WTC11 (cell line): ENCODE measurements around the gene IGFN1. TPM values are rescaled to one million over a fixed set of nuclear protein-coding genes. Genes with fewer than 3 reads are reported as not detected.

Experiments
- ATAC-seq: fragments of 200-7000 bp; cut with Tn5 transposase; 2 replicates; pipeline ENCODE4 v1.10.0; 2021; ENCODE audit warnings: mild to moderate bottlenecking, moderate library complexity
- CTCF ChIA-PET: fragments of 300-600 bp; sonication (Branson Sonifier 250); formaldehyde crosslinking; loops from one replicate; lab custom pipeline; 2021; ENCODE audit warnings: antibody characterized with exemption; lab: Charles Lee
- POLR2A ChIA-PET: fragments of 350-600 bp; sonication (Branson Sonifier 250); formaldehyde crosslinking; loops from one replicate; lab custom pipeline; 2021; ENCODE audit warnings: antibody characterized with exemption; lab: Charles Lee
- DNase-seq: peaks from one replicate; pipeline ENCODE4 v3.0.0; 2021; ENCODE audit warnings: low spot score
- H3K27ac Mint-ChIP-seq: 2 replicates; pipeline ENCODE4 v1.8.0; 2021; ENCODE audit warnings: mixed read lengths
- H3K27me3 Mint-ChIP-seq: 2 replicates; pipeline ENCODE4 v1.8.0; 2021; ENCODE audit warnings: low read depth, mild to moderate bottlenecking, moderate library complexity, mixed read lengths
- H3K36me3 Mint-ChIP-seq: 2 replicates; pipeline ENCODE4 v1.8.0; 2021; ENCODE audit warnings: mixed read lengths
- H3K4me1 Mint-ChIP-seq: 2 replicates; pipeline ENCODE4 v1.8.0; 2022; ENCODE audit warnings: mixed read lengths
- H3K4me3 Mint-ChIP-seq: 2 replicates; pipeline ENCODE4 v1.8.0; 2021; ENCODE audit warnings: mild to moderate bottlenecking, moderate library complexity, mixed read lengths
- H3K9me3 Mint-ChIP-seq: 2 replicates; pipeline ENCODE4 v1.8.0; 2021; ENCODE audit warnings: mixed read lengths
- GRHL2 ChIP-seq: fragments of 250-450 bp; sonication (Bioruptor Pico); IDR thresholded peaks from 2 replicates; pipeline ENCODE4 v1.8.0; 2022; ENCODE audit warnings: mild to moderate bottlenecking, moderate library complexity; ENCODE audit not compliant: insufficient replicate concordance, severe bottlenecking
- NFATC4 ChIP-seq: fragments of 250-450 bp; sonication (Bioruptor Pico); IDR thresholded peaks from 2 replicates; pipeline ENCODE4 v1.9.0; 2021; ENCODE audit warnings: mild to moderate bottlenecking
- PRRX2 ChIP-seq: fragments of 250-450 bp; sonication (Bioruptor Pico); IDR thresholded peaks from 2 replicates; pipeline ENCODE4 v1.8.0; 2021; ENCODE audit warnings: mild to moderate bottlenecking
- RELA ChIP-seq: sonication (generic); formaldehyde crosslinking; IDR thresholded peaks from 2 replicates; pipeline ENCODE4 v1.8.1; 2022; ENCODE audit warnings: missing genetic modification reagents, mild to moderate bottlenecking, borderline replicate concordance
- RORB ChIP-seq: fragments of 250-450 bp; sonication (Bioruptor Pico); IDR thresholded peaks from 2 replicates; pipeline ENCODE4 v1.9.0; 2021; ENCODE audit warnings: mild to moderate bottlenecking
- SMAD4 ChIP-seq: sonication (generic); formaldehyde crosslinking; IDR thresholded peaks from 2 replicates; pipeline ENCODE4 v1.8.0; 2022; ENCODE audit warnings: mild to moderate bottlenecking, missing genetic modification reagents
- SP1 ChIP-seq: sonication (generic); formaldehyde crosslinking; conservative IDR thresholded peaks from 2 replicates; pipeline ENCODE4 v1.8.1; 2022; ENCODE audit warnings: missing genetic modification reagents
- TEAD4 ChIP-seq: sonication (generic); formaldehyde crosslinking; IDR thresholded peaks from 2 replicates; pipeline ENCODE4 v1.8.0; 2022; ENCODE audit warnings: mild to moderate bottlenecking, missing genetic modification reagents
- ZNF263 ChIP-seq: sonication (generic); formaldehyde crosslinking; IDR thresholded peaks from 2 replicates; pipeline ENCODE4 v1.8.1; 2022; ENCODE audit warnings: low read depth, mild to moderate bottlenecking, moderate library complexity, missing genetic modification reagents
- ZNF396 ChIP-seq: fragments of 250-450 bp; sonication (Bioruptor Pico); IDR thresholded peaks from 2 replicates; pipeline ENCODE4 v1.8.0; 2021; ENCODE audit warnings: mild to moderate bottlenecking, moderate library complexity, borderline replicate concordance
- ZNF423 ChIP-seq: fragments of 250-450 bp; sonication (Bioruptor Pico); IDR thresholded peaks from 2 replicates; pipeline ENCODE4 v2.1.2; 2022; ENCODE audit warnings: mild to moderate bottlenecking, moderate library complexity
- ZNF671 ChIP-seq: fragments of 250-450 bp; sonication (Bioruptor Pico); IDR thresholded peaks from 2 replicates; pipeline ENCODE4 v1.8.0; 2021; ENCODE audit warnings: mild to moderate bottlenecking
- total RNA-seq: library from RNA; stranded (reverse); gene quantifications from 3 replicates; pipeline ENCODE4 v1.2.3, GENCODE V29; 2021
- TF ChIP-seq, protein P1 (sequence below): sonication (generic); formaldehyde crosslinking; conservative IDR thresholded peaks from 2 replicates; pipeline ENCODE4 v1.8.1; 2022; ENCODE audit warnings: mild to moderate bottlenecking, missing genetic modification reagents
- TF ChIP-seq, protein P2 (sequence below): sonication (generic); formaldehyde crosslinking; IDR thresholded peaks from 2 replicates; pipeline ENCODE4 v1.8.0; 2022; ENCODE audit warnings: mild to moderate bottlenecking, missing genetic modification reagents
- TF ChIP-seq, protein P3 (sequence below): fragments of 250-450 bp; sonication (Bioruptor Pico); IDR thresholded peaks from 2 replicates; pipeline ENCODE4 v1.8.0; 2021; ENCODE audit warnings: mild to moderate bottlenecking
- TF ChIP-seq, protein P4 (sequence below): sonication (generic); formaldehyde crosslinking; IDR thresholded peaks from 2 replicates; pipeline ENCODE4 v1.8.1; 2023; ENCODE audit warnings: mild to moderate bottlenecking, missing genetic modification reagents
- TF ChIP-seq, protein P5 (sequence below): fragments of 250-450 bp; sonication (Bioruptor Pico); IDR thresholded peaks from 2 replicates; pipeline ENCODE4 v1.9.0; 2021; ENCODE audit warnings: moderate library complexity, mild to moderate bottlenecking, inconsistent platforms, borderline replicate concordance
- TF ChIP-seq, protein P6 (sequence below): sonication (generic); formaldehyde crosslinking; IDR thresholded peaks from 2 replicates; pipeline ENCODE4 v1.8.0; 2022; ENCODE audit warnings: missing genetic modification reagents
- TF ChIP-seq, protein P7 (sequence below): sonication (generic); formaldehyde crosslinking; IDR thresholded peaks from 2 replicates; pipeline ENCODE4 v1.8.1; 2022; ENCODE audit warnings: missing genetic modification reagents, borderline replicate concordance

IGFN1 gene
- total RNA-seq, 1 experiment from 2014 or later, result 0.11 TPM

DNA sequence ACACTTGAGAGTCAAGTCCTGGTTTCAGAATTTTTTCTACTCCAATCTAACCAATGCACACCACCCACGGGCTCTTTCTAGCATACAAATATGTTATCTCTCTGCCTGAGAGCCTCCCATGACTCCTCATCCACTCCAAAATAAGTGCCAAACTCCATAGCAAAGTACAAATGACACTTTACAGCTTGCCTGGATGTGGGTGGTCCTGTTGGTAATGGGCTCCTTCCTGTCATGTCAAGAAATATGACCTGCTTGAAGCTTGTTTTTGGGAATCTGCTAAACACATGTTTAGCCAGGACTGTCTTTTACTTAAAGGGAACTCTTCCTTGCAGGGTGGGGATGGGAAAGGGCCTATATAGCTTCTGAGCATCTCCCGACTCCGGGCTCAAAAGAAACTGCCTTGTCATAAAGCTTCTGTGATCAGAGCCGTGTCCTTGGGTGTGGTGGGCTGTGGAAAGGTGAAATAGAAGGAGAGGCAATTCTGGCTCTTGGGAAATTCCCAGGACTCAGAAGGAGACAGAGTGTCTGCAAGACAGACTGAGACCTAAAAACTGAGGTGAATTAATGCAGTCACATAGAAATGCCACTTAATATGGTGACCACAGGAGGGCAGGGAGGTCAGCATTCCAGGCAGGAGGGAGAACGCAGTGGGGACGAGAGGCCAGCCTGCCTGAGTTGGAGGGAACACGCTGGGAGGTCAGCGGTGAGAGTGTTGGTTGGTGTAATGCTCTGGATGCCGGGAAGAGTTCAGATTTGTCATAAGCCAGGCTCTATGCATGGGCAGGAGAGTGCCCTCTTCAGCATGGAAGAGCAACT lies 6.1 kb upstream of the IGFN1 start:
- Mint-ChIP-seq H3K4me1 (peaks cover 7% of the 10 kb centered on the region), H3K36me3 (no peaks in the 10 kb centered on the region), H3K4me3 (no peak overlapping the region), H3K9me3 (0 out of 2 replicates have a peak, but pooled peaks cover 4% of the 10 kb centered on the region), H3K27me3 (peaks cover 10% of the 10 kb centered on the region), H3K27ac (no peak overlapping the region)
- ChIA-PET CTCF (interaction anchor here (0.6 to 1.8 kb wide), 9 partner anchors 10 to 65 kb away, joined by 3 to 6 read pairs (median 4); partner anchors contain the start of gene TMEM9), POLR2A (interaction anchor here (0.6 to 0.7 kb wide), 2 partner anchors 30 to 31 kb away, joined by 3 to 5 read pairs; partner anchors contain the start of gene TMEM9)
- DNase-seq (peak; percentile 46), ATAC-seq (peak; percentile 98)
- TF ChIP-seq, protein P1, sequence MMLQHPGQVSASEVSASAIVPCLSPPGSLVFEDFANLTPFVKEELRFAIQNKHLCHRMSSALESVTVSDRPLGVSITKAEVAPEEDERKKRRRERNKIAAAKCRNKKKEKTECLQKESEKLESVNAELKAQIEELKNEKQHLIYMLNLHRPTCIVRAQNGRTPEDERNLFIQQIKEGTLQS (CRISPR knock-in tag), result no peak
- TF ChIP-seq, protein P2, sequence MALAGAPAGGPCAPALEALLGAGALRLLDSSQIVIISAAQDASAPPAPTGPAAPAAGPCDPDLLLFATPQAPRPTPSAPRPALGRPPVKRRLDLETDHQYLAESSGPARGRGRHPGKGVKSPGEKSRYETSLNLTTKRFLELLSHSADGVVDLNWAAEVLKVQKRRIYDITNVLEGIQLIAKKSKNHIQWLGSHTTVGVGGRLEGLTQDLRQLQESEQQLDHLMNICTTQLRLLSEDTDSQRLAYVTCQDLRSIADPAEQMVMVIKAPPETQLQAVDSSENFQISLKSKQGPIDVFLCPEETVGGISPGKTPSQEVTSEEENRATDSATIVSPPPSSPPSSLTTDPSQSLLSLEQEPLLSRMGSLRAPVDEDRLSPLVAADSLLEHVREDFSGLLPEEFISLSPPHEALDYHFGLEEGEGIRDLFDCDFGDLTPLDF, result no peak
- TF ChIP-seq, protein P3, sequence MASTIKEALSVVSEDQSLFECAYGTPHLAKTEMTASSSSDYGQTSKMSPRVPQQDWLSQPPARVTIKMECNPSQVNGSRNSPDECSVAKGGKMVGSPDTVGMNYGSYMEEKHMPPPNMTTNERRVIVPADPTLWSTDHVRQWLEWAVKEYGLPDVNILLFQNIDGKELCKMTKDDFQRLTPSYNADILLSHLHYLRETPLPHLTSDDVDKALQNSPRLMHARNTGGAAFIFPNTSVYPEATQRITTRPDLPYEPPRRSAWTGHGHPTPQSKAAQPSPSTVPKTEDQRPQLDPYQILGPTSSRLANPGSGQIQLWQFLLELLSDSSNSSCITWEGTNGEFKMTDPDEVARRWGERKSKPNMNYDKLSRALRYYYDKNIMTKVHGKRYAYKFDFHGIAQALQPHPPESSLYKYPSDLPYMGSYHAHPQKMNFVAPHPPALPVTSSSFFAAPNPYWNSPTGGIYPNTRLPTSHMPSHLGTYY (CRISPR knock-in tag), result no peak
- no peak for TF ChIP-seq ZNF396 (CRISPR knock-in tag)
- TF ChIP-seq, protein P4, sequence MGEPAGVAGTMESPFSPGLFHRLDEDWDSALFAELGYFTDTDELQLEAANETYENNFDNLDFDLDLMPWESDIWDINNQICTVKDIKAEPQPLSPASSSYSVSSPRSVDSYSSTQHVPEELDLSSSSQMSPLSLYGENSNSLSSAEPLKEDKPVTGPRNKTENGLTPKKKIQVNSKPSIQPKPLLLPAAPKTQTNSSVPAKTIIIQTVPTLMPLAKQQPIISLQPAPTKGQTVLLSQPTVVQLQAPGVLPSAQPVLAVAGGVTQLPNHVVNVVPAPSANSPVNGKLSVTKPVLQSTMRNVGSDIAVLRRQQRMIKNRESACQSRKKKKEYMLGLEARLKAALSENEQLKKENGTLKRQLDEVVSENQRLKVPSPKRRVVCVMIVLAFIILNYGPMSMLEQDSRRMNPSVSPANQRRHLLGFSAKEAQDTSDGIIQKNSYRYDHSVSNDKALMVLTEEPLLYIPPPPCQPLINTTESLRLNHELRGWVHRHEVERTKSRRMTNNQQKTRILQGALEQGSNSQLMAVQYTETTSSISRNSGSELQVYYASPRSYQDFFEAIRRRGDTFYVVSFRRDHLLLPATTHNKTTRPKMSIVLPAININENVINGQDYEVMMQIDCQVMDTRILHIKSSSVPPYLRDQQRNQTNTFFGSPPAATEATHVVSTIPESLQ (CRISPR knock-in tag), result no peak
- TF ChIP-seq PRRX2 (CRISPR knock-in tag), result no peak
- TF ChIP-seq, protein P5, sequence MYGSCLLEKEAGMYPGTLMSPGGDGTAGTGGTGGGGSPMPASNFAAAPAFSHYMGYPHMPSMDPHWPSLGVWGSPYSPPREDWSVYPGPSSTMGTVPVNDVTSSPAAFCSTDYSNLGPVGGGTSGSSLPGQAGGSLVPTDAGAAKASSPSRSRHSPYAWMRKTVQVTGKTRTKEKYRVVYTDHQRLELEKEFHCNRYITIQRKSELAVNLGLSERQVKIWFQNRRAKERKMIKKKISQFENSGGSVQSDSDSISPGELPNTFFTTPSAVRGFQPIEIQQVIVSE, result no peak
- no peak for TF ChIP-seq ZNF263 (CRISPR knock-in tag)
- no peak for TF ChIP-seq TEAD4 (CRISPR knock-in tag)
- TF ChIP-seq ZNF671, result no peak
- no peak for TF ChIP-seq GRHL2 (CRISPR knock-in tag)
- no peak for TF ChIP-seq NFATC4
- no peak for TF ChIP-seq RELA (CRISPR knock-in tag)
- TF ChIP-seq, protein P6, sequence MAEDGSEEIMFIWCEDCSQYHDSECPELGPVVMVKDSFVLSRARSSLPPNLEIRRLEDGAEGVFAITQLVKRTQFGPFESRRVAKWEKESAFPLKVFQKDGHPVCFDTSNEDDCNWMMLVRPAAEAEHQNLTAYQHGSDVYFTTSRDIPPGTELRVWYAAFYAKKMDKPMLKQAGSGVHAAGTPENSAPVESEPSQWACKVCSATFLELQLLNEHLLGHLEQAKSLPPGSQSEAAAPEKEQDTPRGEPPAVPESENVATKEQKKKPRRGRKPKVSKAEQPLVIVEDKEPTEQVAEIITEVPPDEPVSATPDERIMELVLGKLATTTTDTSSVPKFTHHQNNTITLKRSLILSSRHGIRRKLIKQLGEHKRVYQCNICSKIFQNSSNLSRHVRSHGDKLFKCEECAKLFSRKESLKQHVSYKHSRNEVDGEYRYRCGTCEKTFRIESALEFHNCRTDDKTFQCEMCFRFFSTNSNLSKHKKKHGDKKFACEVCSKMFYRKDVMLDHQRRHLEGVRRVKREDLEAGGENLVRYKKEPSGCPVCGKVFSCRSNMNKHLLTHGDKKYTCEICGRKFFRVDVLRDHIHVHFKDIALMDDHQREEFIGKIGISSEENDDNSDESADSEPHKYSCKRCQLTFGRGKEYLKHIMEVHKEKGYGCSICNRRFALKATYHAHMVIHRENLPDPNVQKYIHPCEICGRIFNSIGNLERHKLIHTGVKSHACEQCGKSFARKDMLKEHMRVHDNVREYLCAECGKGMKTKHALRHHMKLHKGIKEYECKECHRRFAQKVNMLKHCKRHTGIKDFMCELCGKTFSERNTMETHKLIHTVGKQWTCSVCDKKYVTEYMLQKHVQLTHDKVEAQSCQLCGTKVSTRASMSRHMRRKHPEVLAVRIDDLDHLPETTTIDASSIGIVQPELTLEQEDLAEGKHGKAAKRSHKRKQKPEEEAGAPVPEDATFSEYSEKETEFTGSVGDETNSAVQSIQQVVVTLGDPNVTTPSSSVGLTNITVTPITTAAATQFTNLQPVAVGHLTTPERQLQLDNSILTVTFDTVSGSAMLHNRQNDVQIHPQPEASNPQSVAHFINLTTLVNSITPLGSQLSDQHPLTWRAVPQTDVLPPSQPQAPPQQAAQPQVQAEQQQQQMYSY (CRISPR knock-in tag), result no peak
- no peak for TF ChIP-seq ZNF423 (CRISPR knock-in tag)
- TF ChIP-seq RORB (CRISPR knock-in tag), result no peak
- TF ChIP-seq, protein P7, sequence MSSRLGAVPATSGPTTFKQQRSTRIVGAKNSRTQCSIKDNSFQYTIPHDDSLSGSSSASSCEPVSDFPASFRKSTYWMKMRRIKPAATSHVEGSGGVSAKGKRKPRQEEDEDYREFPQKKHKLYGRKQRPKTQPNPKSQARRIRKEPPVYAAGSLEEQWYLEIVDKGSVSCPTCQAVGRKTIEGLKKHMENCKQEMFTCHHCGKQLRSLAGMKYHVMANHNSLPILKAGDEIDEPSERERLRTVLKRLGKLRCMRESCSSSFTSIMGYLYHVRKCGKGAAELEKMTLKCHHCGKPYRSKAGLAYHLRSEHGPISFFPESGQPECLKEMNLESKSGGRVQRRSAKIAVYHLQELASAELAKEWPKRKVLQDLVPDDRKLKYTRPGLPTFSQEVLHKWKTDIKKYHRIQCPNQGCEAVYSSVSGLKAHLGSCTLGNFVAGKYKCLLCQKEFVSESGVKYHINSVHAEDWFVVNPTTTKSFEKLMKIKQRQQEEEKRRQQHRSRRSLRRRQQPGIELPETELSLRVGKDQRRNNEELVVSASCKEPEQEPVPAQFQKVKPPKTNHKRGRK (CRISPR knock-in tag), result no peak
- no peak for TF ChIP-seq SMAD4
- TF ChIP-seq SP1, result no peak
